G401.6 (cell line): ENCODE results near the gene ACSS2.

ENCODE experiments used
- FAIRE-seq: peaks from 2 replicates; lab custom pipeline; 2012; peaks lifted over from hg19 to GRCh38; lab: Jason Lieb, UNC

The ACSS2 gene

GRCh38 chr20:34951652-34952051 is 75.2 kb downstream of the ACSS2 start:
- no peak for FAIRE-seq

DNA sequence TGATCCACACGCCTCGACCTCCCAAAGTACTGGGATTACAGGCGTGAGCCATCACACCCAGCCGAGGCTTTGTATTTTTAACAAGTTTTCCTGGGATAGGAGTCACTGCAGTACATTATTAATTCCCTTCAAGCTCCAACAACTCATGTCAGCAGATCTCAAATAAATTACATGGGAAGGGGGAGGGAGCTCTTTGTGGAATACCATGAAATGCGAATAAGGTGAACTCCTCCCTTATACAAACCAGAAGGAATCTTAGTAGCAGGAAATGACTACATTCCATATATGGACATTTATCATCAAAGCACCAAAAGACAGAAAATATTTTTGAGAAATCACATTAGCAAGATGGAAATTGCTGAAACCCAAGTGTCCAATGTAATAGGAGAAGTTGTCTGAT is 76.3 kb downstream of the ACSS2 start:
- FAIRE-seq: no peak

DNA sequence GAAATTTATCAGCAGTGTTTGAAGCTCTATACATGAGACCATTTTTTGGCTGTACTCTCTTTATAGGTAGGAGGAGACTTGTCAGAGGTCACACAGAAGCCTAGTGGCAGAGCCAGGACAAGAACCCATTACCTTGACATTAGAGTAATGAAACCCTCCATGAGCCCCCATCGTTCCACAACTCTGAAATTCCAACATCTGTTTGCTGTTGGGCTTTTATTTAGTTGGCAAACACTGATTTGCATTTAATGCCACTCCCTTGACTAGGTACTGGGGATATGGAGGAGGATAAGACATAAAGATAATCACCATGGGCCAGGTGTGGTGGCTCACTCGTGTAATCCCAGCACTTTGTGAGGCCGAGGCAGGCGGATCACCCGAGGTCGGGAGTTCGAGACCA is 77.5 kb downstream of the ACSS2 start:
- no peak for FAIRE-seq

- no peak for FAIRE-seq
Measured at GRCh38 chr20:34954904-34955230, 78.5 kb downstream of the ACSS2 start.

GRCh38 chr20:34955231-34956040 is 79.0 kb downstream of the ACSS2 start, which contains the start of the genes GSS and MYH7B:
Gene GSS (minus strand): TSS chr20:34955806. CDS start chr20:34951852, 3,954 bp downstream.
Gene MYH7B (plus strand): TSS chr20:34955868. CDS start chr20:34978006, 22,138 bp downstream.
- FAIRE-seq: peak; percentile 97

DNA sequence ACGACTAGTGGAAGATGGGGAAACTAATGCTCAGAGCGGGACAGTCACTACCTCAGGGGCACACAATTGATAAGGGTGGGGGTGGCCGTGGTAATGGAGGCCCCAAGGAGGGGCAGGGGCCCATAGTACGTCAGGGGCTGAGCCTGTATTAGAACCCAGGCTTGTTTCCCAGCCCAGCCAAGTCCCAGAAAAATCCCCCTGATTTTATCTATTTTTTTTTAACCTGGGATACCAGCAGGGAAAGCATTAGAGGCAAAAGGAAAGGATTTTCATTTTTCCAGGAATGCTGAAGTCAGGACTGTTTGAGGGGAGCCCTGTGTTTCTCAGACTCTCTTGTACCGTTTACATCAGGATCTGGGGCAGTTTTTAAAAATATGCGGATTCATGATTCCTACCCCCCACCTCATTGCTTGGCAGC is 79.6 kb downstream of the ACSS2 start:
- no peak for FAIRE-seq

GRCh38 chr20:34956751-34957472 is 80.5 kb downstream of the ACSS2 start:
- FAIRE-seq: no peak

- no peak for FAIRE-seq
Measured at GRCh38 chr20:34964486-34964885, 88.1 kb downstream of the ACSS2 start.

GRCh38 chr20:34965051-34965450 is 88.6 kb downstream of the ACSS2 start:
- no peak for FAIRE-seq

DNA sequence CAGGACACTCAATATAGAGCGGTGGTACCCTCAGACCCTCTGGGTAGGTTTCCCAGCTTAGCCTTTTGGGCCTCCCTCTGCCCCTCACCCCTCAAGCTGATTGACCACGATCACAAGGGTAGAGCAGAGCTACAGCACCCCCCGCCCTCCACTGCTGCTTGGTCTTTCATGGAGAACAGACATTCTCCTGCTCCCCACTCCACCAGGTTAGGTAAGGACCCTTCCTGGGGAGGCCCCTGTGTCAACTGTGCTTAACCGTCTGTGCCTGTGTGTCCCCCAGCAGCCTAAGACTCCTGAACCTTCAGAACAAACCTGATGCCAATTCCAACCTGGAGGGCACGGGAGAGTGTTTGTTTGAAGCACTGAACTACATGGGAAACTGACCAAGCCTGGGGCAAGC is 91.0 kb downstream of the ACSS2 start:
- FAIRE-seq: no peak

DNA sequence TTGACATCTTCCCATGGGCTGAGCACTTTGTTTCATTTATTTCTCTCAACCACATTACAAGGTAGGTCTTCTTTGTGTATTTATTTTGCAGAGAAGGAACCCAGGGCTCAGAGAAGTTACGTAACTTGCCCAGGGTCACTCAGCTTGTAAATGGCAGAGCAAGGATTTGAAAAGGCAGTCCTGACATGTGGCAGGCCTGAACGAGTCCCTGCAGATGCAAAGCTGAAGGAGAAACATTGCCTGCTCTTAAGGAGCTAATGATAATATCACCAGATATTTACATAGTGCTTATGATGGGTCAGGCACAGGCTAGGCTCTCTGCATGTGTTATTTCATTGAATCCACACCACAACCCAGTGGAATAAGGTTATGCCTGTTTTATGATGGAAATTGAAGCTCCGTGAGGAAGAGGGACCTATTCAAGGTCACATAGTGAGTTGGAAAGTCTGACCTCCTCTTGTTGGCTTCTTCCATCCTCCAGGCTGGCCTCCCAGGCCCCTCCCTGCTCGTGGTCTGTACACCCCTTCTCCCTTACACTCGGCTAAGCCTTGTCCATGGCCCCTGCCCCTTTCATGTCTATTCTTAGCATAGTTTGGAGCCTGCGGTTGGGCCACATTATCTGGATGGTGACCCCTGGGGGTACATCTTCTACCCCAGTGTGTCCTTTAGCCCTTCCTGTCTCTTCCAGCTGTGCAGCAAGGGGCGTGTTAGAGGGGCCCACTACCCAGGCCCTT is 91.8 kb downstream of the ACSS2 start:
- FAIRE-seq: no peak

GRCh38 chr20:34970193-34970840 is 93.9 kb downstream of the ACSS2 start:
- no peak for FAIRE-seq

DNA sequence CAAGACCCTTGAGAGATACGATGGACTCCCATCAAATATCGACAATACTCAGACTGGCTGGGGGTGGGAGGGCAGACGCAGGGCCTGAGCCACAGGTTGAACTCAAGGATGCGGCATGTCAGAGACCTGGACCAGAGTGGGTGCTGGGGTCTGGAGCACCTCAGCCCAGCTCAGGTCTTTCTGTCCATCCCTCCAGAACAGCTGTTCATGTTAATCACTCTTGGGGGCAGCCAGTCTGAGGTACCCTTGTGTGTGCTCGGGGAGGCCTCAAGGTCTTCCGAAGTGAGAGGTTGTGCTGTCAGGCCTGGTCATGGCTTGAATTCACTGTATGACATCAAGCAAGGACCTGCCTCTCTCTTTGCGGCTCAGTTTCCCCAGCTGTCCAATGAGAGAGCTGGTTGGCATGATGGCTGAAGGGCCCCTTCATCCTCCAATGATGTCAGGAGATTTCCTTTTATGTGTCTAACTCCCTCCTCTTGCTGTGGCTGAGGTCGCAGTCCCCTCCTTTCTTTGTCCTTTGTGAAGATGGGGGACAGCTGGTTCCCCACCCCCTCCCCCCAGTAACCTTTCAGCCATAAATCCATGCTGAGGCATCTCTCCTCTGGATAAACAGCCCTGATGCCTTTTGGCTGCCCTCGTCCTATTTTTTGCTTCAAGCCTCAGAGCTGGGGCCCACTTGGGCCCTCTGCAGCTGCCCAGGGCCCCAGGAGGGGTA is 94.6 kb downstream of the ACSS2 start:
- no peak for FAIRE-seq

- no peak for FAIRE-seq
Measured at GRCh38 chr20:34971561-34972235, 95.3 kb downstream of the ACSS2 start.

DNA sequence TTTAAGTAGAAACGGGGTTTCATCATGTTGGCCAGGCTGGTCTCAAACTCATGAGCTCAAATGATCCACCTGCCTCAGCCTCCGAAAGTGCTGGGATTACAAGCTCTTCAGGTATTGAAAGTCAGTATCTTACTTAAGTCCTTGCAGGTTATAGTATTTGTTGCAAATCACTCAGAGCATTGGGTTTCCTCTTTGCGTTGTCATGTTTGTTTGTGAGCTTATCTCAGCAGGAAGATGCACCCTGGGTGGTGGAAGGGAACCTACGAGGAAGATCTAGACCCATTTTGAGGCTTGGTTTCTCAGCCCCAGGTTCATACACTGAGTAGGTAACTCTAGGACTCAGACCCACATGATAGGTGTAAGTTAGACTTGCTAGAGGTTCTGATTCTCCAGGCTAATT is 97.8 kb downstream of the ACSS2 start:
- no peak for FAIRE-seq

- no peak for FAIRE-seq
Measured at GRCh38 chr20:34976286-34976685, 99.9 kb downstream of the ACSS2 start.
